Muscle of leg (tissue), 11 donors: ENCODE data around the gene PPP1R13L. TPM values are rescaled to one million over a fixed set of nuclear protein-coding genes. Genes with fewer than 3 reads are reported as not detected.
"Not testable (repeated sequence)": the region's sequence is repeated elsewhere in the genome, so short reads cannot be mapped to it uniquely, and the experiment has no call there.

ENCODE experiments used
- DNase-seq: peaks from one replicate; pipeline ENCODE4 v3.0.0; 2013
- H3K27ac ChIP-seq: one replicate; pipeline ENCODE4 v1.5.1; 2013; ENCODE audit warnings: mild to moderate bottlenecking, low read length, control low read depth
- H3K27me3 ChIP-seq: one replicate; pipeline ENCODE4 v1.6.1; 2013; ENCODE audit warnings: low read length; ENCODE audit not compliant: control insufficient read depth, insufficient read depth
- H3K36me3 ChIP-seq: one replicate; pipeline ENCODE4 v1.6.1; 2013; ENCODE audit warnings: low read length; ENCODE audit not compliant: control insufficient read depth, insufficient read depth
- H3K4me1 ChIP-seq: one replicate; pipeline ENCODE4 v1.6.1; 2013; ENCODE audit warnings: low read length; ENCODE audit not compliant: control insufficient read depth, insufficient read depth
- H3K4me3 ChIP-seq: one replicate; pipeline ENCODE4 v1.5.1; 2013; ENCODE audit warnings: low read length, control low read depth
- H3K9me3 ChIP-seq: replicated peaks from 2 replicates; pipeline ENCODE4 v1.6.1; 2013; ENCODE audit warnings: low read depth, low read length; ENCODE audit not compliant: control insufficient read depth
- WGBS: methylation state at CpG from one replicate; pipeline ENCODE4 v1.1.5; 2013; ENCODE audit warnings: missing lambda C conversion rate; ENCODE audit not compliant: insufficient coverage; 5-methylcytosine and 5-hydroxymethylcytosine counted together
- polyA plus RNA-seq, 8 donors: library from polyadenylated mRNA; unstranded; fragments of 120-200 nt; gene quantifications; one replicate each; pipeline versions ENCODE4 v1.2.1 to v1.2.3, GENCODE V29; 2013; ENCODE audit warnings: inconsistent platforms in 1 of 8, low replicate concordance in 1 of 8; ENCODE audit not compliant: insufficient read length in 8 of 8, insufficient read depth in 1 of 8
- total RNA-seq: library from RNA; stranded (reverse); fragments of 120-200 nt; gene quantifications from one replicate; pipeline ENCODE4 v1.2.4, GENCODE V29; 2013

The PPP1R13L gene
- total and polyA plus RNA-seq, 9 donors, result 1.7 to 8.4 (median 3.4) TPM

GRCh38 chr19:45336696-45337251 lies 68.1 kb downstream of the PPP1R13L start:
- H3K4me3 ChIP-seq, result no peak overlapping the region
- no peaks in the 10 kb centered on the region for H3K36me3 ChIP-seq
- peaks cover 7% of the 10 kb centered on the region for H3K4me1 ChIP-seq
- peaks cover 22% of the 10 kb centered on the region for H3K27me3 ChIP-seq
- no peaks in the 10 kb centered on the region for H3K9me3 ChIP-seq
- DNase-seq, result no peak
- H3K27ac ChIP-seq, result no peak overlapping the region
- 44% methylated on average over 8 of the region's 11 CpGs for WGBS

- not testable (repeated sequence) for H3K4me3 ChIP-seq, H3K9me3 ChIP-seq, H3K27ac ChIP-seq, DNase-seq, H3K27me3 ChIP-seq, H3K4me1 ChIP-seq, H3K36me3 ChIP-seq
- 90% methylated on average over 2 of the region's 4 CpGs for WGBS
Observed at GRCh38 chr19:45334881-45335280, 70.0 kb downstream of the PPP1R13L start.

GRCh38 chr19:45333609-45334303 lies 71.1 kb downstream of the PPP1R13L start:
- H3K36me3 ChIP-seq, result no peaks in the 10 kb centered on the region
- no peak for DNase-seq
- H3K4me1 ChIP-seq, result peaks cover 3% of the 10 kb centered on the region
- 46% methylated on average over 2 of the region's 10 CpGs for WGBS
- H3K27me3 ChIP-seq, result no peaks in the 10 kb centered on the region
- H3K27ac ChIP-seq, result no peak overlapping the region
- H3K9me3 ChIP-seq, result no peaks in the 10 kb centered on the region
- H3K4me3 ChIP-seq, result no peak overlapping the region

GRCh38 chr19:45331411-45331810 lies 73.5 kb downstream of the PPP1R13L start:
- Histone ChIP-seq H3K36me3 (no peaks in the 10 kb centered on the region), H3K4me1 (peaks cover under 1% of the 10 kb centered on the region), H3K27ac (no peak overlapping the region), H3K27me3 (no peaks in the 10 kb centered on the region), H3K4me3 (no peak overlapping the region), H3K9me3 (no peaks in the 10 kb centered on the region)
- WGBS, result 78% methylated on average over 7 of the region's 7 CpGs
- no peak for DNase-seq

Other genes starting within 250 kb of the PPP1R13L start
- 0.13 TPM for gene NKPD1, start 244.1 kb downstream of the PPP1R13L start, total RNA-seq
- gene NKPD1, start 244.1 kb downstream of the PPP1R13L start, polyA plus RNA-seq, result under 1 TPM; 0.12 to 0.38 (median 0.17) TPM
- gene TRAPPC6A, start 226.8 kb downstream of the PPP1R13L start, total RNA-seq, result 18.4 TPM
- gene TRAPPC6A, start 226.8 kb downstream of the PPP1R13L start, polyA plus RNA-seq, result 10 to 100 TPM; 18.4 to 31.6 (median 25.1) TPM
- 1.8 TPM for gene BLOC1S3, start 226.3 kb downstream of the PPP1R13L start, total RNA-seq
- 1 to 10 TPM; 5.2 to 8.4 (median 7.3) TPM for gene BLOC1S3, start 226.3 kb downstream of the PPP1R13L start, polyA plus RNA-seq
- 1.9 TPM for gene EXOC3L2, start 159.7 kb downstream of the PPP1R13L start, total RNA-seq
- gene EXOC3L2, start 159.7 kb downstream of the PPP1R13L start, polyA plus RNA-seq, result 1 to 10 TPM in 7 of 8 donors, under 1 TPM in 1; 0.93 to 2.0 (median 1.6) TPM
- 11.1 TPM for gene MARK4, start 153.8 kb downstream of the PPP1R13L start, total RNA-seq
- 10 to 100 TPM; 29.0 to 38.9 (median 35.8) TPM for gene MARK4, start 153.8 kb downstream of the PPP1R13L start, polyA plus RNA-seq
- gene CKM, start 82.2 kb downstream of the PPP1R13L start, total RNA-seq, result 2,005 TPM
- gene CKM, start 82.2 kb downstream of the PPP1R13L start, polyA plus RNA-seq, result 1,000 to 10,000 TPM; 1,629 to 3,729 (median 3,028) TPM
- 0.09 TPM for gene KLC3, start 64.3 kb downstream of the PPP1R13L start, total RNA-seq
- gene KLC3, start 64.3 kb downstream of the PPP1R13L start, polyA plus RNA-seq, result 1 to 10 TPM in 1 of 8 donors, under 1 TPM in 6, not detected in 1; 0.14 to 5.9 (median 0.28) TPM
- gene ERCC2, start 34.5 kb downstream of the PPP1R13L start, total RNA-seq, result 6.6 TPM
- 10 to 100 TPM; 13.5 to 19.9 (median 15.3) TPM for gene ERCC2, start 34.5 kb downstream of the PPP1R13L start, polyA plus RNA-seq
- gene POLR1G, start 1.6 kb upstream of the PPP1R13L start, total RNA-seq, result 7.7 TPM
- gene POLR1G, start 1.6 kb upstream of the PPP1R13L start, polyA plus RNA-seq, result 1 to 10 TPM; 4.4 to 8.9 (median 6.2) TPM
- 98.8 TPM for gene ERCC1, start 18.8 kb upstream of the PPP1R13L start, total RNA-seq
- gene ERCC1, start 18.8 kb upstream of the PPP1R13L start, polyA plus RNA-seq, result 100 to 1,000 TPM in 2 of 8 donors, 10 to 100 TPM in 6; 81.8 to 110 (median 88.0) TPM
- gene FOSB, start 62.9 kb upstream of the PPP1R13L start, total RNA-seq, result 54.9 TPM
- 100 to 1,000 TPM in 3 of 8 donors, 10 to 100 TPM in 5; 16.7 to 194 (median 67.1) TPM for gene FOSB, start 62.9 kb upstream of the PPP1R13L start, polyA plus RNA-seq
- 42.4 TPM for gene RTN2, start 92.0 kb upstream of the PPP1R13L start, total RNA-seq
- 100 to 1,000 TPM in 6 of 8 donors, 10 to 100 TPM in 2; 80.0 to 148 (median 126) TPM for gene RTN2, start 92.0 kb upstream of the PPP1R13L start, polyA plus RNA-seq
- 0.18 TPM for gene PPM1N, start 93.4 kb upstream of the PPP1R13L start, total RNA-seq
- gene PPM1N, start 93.4 kb upstream of the PPP1R13L start, polyA plus RNA-seq, result under 1 TPM; 0.24 to 0.97 (median 0.61) TPM
- gene VASP, start 102.4 kb upstream of the PPP1R13L start, total RNA-seq, result 37.4 TPM
- gene VASP, start 102.4 kb upstream of the PPP1R13L start, polyA plus RNA-seq, result 10 to 100 TPM; 48.9 to 59.4 (median 53.3) TPM
- 3.2 TPM for gene OPA3, start 179.7 kb upstream of the PPP1R13L start, total RNA-seq
- gene OPA3, start 179.7 kb upstream of the PPP1R13L start, polyA plus RNA-seq, result 1 to 10 TPM; 5.6 to 8.6 (median 7.3) TPM
- gene GPR4, start 197.1 kb upstream of the PPP1R13L start, total RNA-seq, result 0.44 TPM
- 1 to 10 TPM; 1.5 to 3.2 (median 2.2) TPM for gene GPR4, start 197.1 kb upstream of the PPP1R13L start, polyA plus RNA-seq
- 8.2 TPM for gene EML2, start 234.3 kb upstream of the PPP1R13L start, total RNA-seq
- 10 to 100 TPM in 5 of 8 donors, 1 to 10 TPM in 3; 7.9 to 13.2 (median 11.2) TPM for gene EML2, start 234.3 kb upstream of the PPP1R13L start, polyA plus RNA-seq